ENCODE measurements around the gene ABCA12. TPM values are rescaled to one million over a fixed set of nuclear protein-coding genes. Genes with fewer than 3 reads are reported as not detected.

The ABCA12 gene
- total and polyA plus RNA-seq, 2 donors (not counting 1 experiment from before 2014, with no cell fraction given): under 0.01 to 0.01 TPM

DNA sequence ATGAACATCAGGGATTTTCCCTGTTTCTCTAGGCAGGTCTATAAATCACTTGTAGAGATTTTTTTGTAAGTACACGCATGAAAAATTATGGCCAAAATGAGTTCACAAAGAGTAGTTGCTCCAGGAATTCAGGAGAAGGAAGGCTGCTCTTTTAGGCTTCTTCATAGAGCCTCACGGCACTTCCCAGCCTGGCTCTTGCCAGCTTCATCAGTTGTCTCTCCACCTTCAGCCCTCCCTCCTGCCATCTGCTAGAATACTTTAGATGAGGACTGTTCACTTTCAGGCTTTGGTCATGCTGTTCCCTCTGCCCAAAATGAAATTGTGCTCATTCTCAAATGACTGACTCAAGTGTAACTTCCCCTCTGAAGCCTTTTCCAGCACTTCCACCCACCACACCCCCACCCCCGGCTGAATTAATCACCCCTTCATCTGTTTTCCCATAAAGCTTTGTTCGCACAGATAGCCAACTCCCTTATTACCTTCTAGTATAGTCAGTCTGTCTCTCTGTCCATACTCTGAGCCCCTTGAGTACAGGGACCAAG, 1.8 kb upstream of the ABCA12 start:
- no peaks in the 10 kb centered on the region for H3K79me2 ChIP-seq (ENCODE audit: control insufficient read depth, insufficient read depth, low read length)
- H4K20me1 ChIP-seq (ENCODE audit: control insufficient read depth, extremely low read depth, insufficient read depth, low read length): no peaks in the 10 kb centered on the region
- H3K4me2 ChIP-seq (ENCODE audit: extremely low read depth, insufficient read depth, low read length): no peak overlapping the region
- no peak overlapping the region for H2AFZ ChIP-seq (ENCODE audit: low read length)
- H3K9me3 ChIP-seq (ENCODE audit: control insufficient read depth, insufficient read depth, low read depth, low read length): no peaks in the 10 kb centered on the region
- H3K27me3 ChIP-seq (ENCODE audit: control insufficient read depth, insufficient read depth, low read length): no peaks in the 10 kb centered on the region
- TF ChIP-seq EZH2 (IDR thresholded peaks at IDR 0.05; ENCODE audit: low read length, missing control alignments): no peak
- TF ChIP-seq, protein P1, sequence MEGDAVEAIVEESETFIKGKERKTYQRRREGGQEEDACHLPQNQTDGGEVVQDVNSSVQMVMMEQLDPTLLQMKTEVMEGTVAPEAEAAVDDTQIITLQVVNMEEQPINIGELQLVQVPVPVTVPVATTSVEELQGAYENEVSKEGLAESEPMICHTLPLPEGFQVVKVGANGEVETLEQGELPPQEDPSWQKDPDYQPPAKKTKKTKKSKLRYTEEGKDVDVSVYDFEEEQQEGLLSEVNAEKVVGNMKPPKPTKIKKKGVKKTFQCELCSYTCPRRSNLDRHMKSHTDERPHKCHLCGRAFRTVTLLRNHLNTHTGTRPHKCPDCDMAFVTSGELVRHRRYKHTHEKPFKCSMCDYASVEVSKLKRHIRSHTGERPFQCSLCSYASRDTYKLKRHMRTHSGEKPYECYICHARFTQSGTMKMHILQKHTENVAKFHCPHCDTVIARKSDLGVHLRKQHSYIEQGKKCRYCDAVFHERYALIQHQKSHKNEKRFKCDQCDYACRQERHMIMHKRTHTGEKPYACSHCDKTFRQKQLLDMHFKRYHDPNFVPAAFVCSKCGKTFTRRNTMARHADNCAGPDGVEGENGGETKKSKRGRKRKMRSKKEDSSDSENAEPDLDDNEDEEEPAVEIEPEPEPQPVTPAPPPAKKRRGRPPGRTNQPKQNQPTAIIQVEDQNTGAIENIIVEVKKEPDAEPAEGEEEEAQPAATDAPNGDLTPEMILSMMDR (conservative IDR thresholded peaks at IDR 0.05 in 1 of 2, IDR thresholded peaks at IDR 0.05 in 1 of 2; ENCODE audit: low read depth in 1 of 2, low read length in 2 of 2): no peak
- DNase-seq (ENCODE audit: low read depth in 2 of 2): peak in 1 of 2 donors; percentile 12
- no peaks in the 10 kb centered on the region for H3K4me1 ChIP-seq (ENCODE audit: control insufficient read depth, extremely low read depth, insufficient read depth, low read length)
- H3K27ac ChIP-seq (ENCODE audit: insufficient read depth, low read length): no peak overlapping the region
- H3K36me3 ChIP-seq (ENCODE audit: control insufficient read depth, insufficient read depth, low read length): no peaks in the 10 kb centered on the region
- no peak overlapping the region for H3K4me3 ChIP-seq (replicated peaks in 1 of 4; ENCODE audit: control extremely low read depth in 1 of 4, insufficient read depth in 1 of 4, low read depth in 3 of 4, low read length in 4 of 4)
- H3K9ac ChIP-seq (ENCODE audit: insufficient read depth, low read length): no peak overlapping the region

DNA sequence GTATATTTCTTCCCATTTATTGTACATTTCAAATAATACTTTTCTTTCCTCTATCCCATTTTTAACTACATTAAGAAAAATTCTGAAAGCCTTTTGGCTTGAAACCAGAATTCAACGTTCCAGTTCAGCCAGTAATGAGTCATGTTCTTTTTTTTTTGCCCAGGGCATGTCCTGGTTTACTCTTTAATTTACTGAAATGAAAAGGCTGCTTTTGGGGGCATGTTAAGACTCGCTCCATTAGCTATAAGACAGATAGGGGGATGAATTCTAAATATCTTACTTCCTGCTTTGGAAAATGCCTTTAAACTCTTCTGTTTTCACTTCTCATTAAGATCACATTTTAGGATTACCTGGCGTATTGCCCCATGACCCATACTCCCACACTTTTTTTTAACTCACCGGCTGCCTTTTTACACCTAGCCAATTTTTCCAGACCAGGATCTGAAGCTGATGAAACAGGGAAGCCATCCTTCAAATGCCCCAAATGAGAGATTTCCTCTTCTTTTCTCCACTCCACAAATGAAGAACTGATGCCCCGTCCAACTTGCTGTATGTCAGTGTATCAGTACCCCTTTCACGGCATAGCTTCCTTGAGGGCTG, 585 bp downstream of the ABCA12 start:
- Histone ChIP-seq H3K9me3 (ENCODE audit: control insufficient read depth, insufficient read depth, low read depth, low read length) (no peaks in the 10 kb centered on the region), H2AFZ (ENCODE audit: low read length) (no peak overlapping the region), H3K36me3 (ENCODE audit: control insufficient read depth, insufficient read depth, low read length) (no peaks in the 10 kb centered on the region), H3K79me2 (ENCODE audit: control insufficient read depth, insufficient read depth, low read length) (no peaks in the 10 kb centered on the region), H4K20me1 (ENCODE audit: control insufficient read depth, extremely low read depth, insufficient read depth, low read length) (no peaks in the 10 kb centered on the region), H3K4me1 (ENCODE audit: control insufficient read depth, extremely low read depth, insufficient read depth, low read length) (no peaks in the 10 kb centered on the region), H3K4me3 (replicated peaks in 1 of 4; ENCODE audit: control extremely low read depth in 1 of 4, insufficient read depth in 1 of 4, low read depth in 3 of 4, low read length in 4 of 4) (no peak overlapping the region), H3K9ac (ENCODE audit: insufficient read depth, low read length) (no peak overlapping the region), H3K27me3 (ENCODE audit: control insufficient read depth, insufficient read depth, low read length) (no peaks in the 10 kb centered on the region), H3K4me2 (ENCODE audit: extremely low read depth, insufficient read depth, low read length) (no peak overlapping the region), H3K27ac (ENCODE audit: insufficient read depth, low read length) (no peak overlapping the region)
- peak; percentile 67 to 70 for DNase-seq (ENCODE audit: low read depth in 2 of 2)
- TF ChIP-seq, protein P1 (conservative IDR thresholded peaks at IDR 0.05 in 1 of 2, IDR thresholded peaks at IDR 0.05 in 1 of 2; ENCODE audit: low read depth in 1 of 2, low read length in 2 of 2): no peak

DNA sequence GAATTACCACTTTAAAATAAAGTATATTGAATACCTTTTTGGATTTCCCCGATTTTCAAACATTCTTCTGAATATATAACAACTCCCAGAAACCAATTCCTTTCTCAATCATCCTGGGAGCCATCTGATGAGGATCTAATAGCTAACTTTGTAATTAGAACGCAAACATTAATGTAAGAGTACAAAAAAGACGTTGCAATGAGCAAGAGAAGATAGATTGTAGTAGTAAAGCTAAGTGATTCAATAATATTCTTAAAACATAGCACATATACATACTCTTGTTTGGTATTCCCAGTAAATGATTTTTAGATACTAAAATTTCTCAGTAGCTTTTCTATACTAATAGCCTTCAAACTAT, 1.1 kb downstream of the ABCA12 start:
- DNase-seq (ENCODE audit: low read depth in 2 of 2): no peak
- Histone ChIP-seq H4K20me1 (ENCODE audit: control insufficient read depth, extremely low read depth, insufficient read depth, low read length) (no peaks in the 10 kb centered on the region), H3K4me2 (ENCODE audit: extremely low read depth, insufficient read depth, low read length) (no peak overlapping the region), H3K36me3 (ENCODE audit: control insufficient read depth, insufficient read depth, low read length) (no peaks in the 10 kb centered on the region), H3K27ac (ENCODE audit: insufficient read depth, low read length) (no peak overlapping the region), H3K4me3 (replicated peaks in 1 of 4; ENCODE audit: control extremely low read depth in 1 of 4, insufficient read depth in 1 of 4, low read depth in 3 of 4, low read length in 4 of 4) (no peak overlapping the region), H3K79me2 (ENCODE audit: control insufficient read depth, insufficient read depth, low read length) (no peaks in the 10 kb centered on the region), H2AFZ (ENCODE audit: low read length) (no peak overlapping the region), H3K9me3 (ENCODE audit: control insufficient read depth, insufficient read depth, low read depth, low read length) (no peaks in the 10 kb centered on the region), H3K4me1 (ENCODE audit: control insufficient read depth, extremely low read depth, insufficient read depth, low read length) (no peaks in the 10 kb centered on the region), H3K9ac (ENCODE audit: insufficient read depth, low read length) (no peak overlapping the region), H3K27me3 (ENCODE audit: control insufficient read depth, insufficient read depth, low read length) (no peaks in the 10 kb centered on the region)
- TF ChIP-seq, protein P1 (conservative IDR thresholded peaks at IDR 0.05 in 1 of 2, IDR thresholded peaks at IDR 0.05 in 1 of 2; ENCODE audit: low read depth in 1 of 2, low read length in 2 of 2): no peak
- TF ChIP-seq EZH2 (IDR thresholded peaks at IDR 0.05; ENCODE audit: low read length, missing control alignments): no peak
